GM18511 (cell line): Measurements from ENCODE around the gene ZNF606.
"Not testable (repeated sequence)": the region's sequence is repeated elsewhere in the genome, so short reads cannot be mapped to it uniquely, and the experiment has no call there.

Source experiments
- ATAC-seq: cut with Tn5 transposase; IDR thresholded peaks from one replicate; pipeline ENCODE4 v1.9.1; 2021; ENCODE audit warnings: mild to moderate bottlenecking, moderate library complexity; ENCODE audit not compliant: unreplicated experiment

ZNF606 gene

DNA sequence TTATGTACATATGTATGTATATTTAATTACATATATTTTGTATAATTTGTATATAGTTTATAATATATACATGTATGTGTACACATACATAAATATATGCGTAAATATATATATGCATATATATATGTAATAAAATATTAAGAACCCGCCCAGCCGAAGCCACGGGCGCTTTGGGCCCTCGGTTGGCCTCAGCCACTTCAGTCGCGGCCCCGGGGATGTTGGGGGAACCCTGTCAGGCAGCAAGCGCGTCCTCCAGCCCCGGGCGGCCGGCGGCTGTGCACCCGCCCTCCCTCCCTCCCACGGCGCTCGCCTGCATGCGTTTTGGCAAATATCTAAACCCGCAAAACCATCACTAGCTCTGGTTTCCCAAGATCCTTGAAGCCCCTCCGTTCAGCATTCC, 7.9 kb upstream of the ZNF606 start:
- ATAC-seq: no peak

DNA sequence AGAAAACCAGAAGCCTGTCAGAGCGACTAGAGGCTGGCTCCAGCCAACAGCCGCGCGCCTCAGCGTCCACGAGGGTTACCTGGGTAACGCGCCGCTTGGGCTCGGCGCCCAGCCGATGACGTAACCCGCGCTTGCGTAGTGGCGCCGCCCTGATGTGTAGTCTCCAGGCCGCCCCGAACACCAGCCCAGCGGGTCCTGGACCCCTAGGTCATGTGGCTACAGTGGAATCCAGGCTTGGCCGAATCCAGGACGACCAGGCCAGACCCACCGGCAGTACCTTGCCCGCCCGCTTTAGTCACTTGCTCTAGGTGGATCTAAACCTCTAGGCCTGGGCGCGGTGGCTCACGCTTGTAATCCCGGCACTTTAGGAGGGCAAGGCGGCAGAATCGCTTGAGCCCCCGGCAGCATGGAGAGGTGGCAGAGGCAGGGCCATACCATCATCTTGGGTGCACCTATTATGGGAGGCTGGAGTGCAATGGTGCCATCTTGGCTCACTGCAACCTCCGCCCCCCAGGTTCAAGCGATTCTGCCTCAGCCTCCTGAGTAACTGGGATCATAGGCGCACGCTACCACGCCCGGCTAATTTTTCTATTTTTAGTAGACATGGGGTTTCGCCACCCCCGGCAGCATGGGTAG, 7.2 kb upstream of the ZNF606 start:
- no peak for ATAC-seq

GRCh38 chr19:58009301-58009665, 6.7 kb upstream of the ZNF606 start:
- ATAC-seq: no peak

DNA sequence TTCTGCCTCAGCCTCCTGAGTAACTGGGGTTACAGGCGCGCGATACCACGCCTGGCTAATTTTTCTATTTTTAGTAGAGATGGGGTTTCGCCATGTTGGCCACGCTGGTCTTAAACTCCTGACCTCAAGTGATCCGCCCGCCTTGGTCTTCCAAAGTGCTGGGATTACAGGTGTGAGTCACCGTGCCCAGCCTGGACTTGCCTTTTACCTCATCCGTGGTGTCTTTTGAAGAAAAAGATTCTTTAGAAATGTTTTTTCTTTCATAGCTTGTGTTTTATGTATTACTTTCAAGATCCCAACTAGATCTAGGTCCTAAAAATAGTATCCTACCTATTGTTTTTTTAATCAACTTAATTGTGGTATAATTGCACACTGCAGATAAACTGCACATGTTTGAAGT, 6.3 kb upstream of the ZNF606 start:
- ATAC-seq: not testable (repeated sequence)

- ATAC-seq: no peak
Observed at GRCh38 chr19:58007285-58007684, 4.7 kb upstream of the ZNF606 start.

DNA sequence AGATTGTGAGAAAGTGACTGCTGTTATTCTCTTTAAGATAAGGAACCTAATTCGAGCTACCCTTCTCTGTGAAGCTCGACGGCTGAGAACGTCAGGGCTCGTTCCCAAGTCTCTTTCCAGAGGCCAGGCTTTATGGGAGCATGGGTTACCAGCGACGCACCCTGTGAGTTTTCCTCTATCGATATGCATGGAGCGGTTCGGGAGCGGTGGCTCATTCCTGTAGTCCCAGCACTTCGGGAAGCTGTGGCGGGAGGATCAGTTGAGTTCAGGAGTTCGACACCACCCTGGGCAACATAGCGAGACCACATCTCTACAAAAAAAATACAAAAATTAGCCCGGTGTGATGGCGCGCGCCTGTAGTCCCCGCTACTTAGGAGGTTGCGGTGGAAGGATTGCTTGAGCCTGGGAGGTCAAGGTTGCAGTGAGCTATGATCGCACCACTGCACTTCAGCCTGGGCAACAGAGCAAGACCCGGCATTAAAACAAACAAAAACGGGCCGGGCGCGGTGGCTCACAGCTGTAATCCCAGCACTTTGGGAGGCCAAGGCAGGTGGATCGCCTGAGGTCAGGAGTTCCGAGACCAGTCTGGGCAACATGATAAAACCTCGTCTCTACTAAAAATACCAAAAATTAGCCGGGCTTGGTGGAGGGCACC, 681 bp upstream of the ZNF606 start:
- ATAC-seq: peak; percentile 5

- ATAC-seq: peak; percentile 35
Observed at GRCh38 chr19:58001895-58002369, 688 bp downstream of the ZNF606 start.

- no peak for ATAC-seq
Observed at GRCh38 chr19:58000677-58001076, 1.9 kb downstream of the ZNF606 start.

- ATAC-seq: no peak
Observed at GRCh38 chr19:57992841-57993240, 9.8 kb downstream of the ZNF606 start.

GRCh38 chr19:57978586-57979289, 23.9 kb downstream of the ZNF606 start:
- no peak for ATAC-seq

DNA sequence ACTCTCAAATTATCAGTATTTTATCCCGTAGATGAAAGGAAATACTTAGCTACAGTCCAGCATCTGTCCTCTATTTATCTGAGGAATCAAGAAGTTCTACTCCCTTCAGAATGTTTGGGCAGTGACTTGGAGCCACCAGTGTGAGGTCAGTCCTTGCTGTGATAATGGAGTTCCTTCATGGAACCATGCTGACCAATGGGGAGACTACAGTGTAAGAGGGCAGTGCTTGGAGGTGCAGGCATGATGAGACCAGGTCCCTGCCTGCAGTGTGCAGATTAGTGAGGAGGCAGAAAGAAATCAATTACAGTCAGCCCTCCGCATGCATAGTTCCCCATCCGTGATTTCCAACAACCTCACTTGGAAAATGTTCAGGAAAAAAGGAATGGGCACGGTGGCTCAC, 28.2 kb downstream of the ZNF606 start, which contains the start of gene C19orf18:
TSS of gene C19orf18 (minus strand) at position 101 of the 400 bp plus-strand sequence. CDS start 102 bp downstream, outside the sequence.
- ATAC-seq: no peak

DNA sequence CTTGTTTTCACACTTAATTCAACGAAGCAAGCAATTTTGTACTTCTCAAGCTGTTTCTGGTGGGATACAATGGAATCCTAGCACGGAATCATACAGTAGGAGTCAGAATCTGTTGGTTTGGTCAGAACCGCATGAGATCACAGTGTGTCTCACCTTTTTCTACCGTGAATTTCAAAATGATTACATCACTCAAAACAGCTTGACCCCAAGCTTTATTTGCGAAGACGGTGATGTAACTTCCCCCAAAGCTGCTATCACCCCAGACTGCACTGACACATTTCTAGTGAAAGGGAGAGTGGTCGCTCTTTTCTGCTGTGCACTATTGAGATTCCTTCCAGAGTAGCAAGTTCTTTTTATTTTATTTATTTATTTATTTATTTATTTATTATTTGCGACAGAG, 37.9 kb downstream of the ZNF606 start:
- ATAC-seq: no peak

DNA sequence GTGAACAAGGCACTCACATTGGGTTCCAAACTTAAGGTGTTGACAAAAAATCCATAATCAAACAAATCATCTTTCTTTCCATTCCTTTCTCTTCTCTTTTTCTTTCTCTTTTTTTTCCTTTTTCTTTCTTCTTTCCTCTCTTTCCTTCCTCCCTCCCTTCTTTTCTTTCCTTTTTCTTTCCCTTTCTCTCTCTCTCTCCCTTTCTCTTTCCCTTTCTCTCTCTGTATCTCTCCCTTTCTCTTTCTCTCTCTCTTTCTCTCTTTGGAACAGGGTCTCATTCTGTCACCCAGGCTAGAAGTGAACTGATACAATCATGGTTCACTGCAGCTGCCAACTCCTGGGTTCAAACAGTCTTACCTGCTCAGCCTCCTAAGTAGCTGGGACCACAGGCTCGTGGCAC, 40.8 kb downstream of the ZNF606 start:
- no peak for ATAC-seq

DNA sequence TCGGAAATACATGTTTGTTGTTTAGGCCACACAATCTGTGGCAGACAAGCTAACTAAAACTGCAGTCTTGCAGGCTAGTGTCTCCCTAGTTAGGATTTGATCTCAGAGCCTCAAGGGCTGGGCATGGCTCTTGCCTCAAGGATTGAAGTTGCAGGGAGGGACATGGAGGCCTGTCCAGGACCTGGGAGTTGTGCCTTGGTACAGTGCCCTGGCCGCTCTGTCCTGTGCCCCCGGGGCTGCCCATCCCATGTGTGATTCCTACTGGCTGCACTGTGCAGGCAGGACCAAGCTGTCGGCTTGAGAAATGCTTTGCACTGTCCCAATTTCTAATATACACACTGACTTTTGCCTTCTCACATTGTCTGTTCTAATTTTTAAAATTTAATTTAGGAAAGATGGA, 47.6 kb downstream of the ZNF606 start:
- ATAC-seq: no peak

- ATAC-seq: no peak
Observed at GRCh38 chr19:57949702-57950101, 52.9 kb downstream of the ZNF606 start.

GRCh38 chr19:57949296-57949695, 53.3 kb downstream of the ZNF606 start:
- ATAC-seq: no peak

DNA sequence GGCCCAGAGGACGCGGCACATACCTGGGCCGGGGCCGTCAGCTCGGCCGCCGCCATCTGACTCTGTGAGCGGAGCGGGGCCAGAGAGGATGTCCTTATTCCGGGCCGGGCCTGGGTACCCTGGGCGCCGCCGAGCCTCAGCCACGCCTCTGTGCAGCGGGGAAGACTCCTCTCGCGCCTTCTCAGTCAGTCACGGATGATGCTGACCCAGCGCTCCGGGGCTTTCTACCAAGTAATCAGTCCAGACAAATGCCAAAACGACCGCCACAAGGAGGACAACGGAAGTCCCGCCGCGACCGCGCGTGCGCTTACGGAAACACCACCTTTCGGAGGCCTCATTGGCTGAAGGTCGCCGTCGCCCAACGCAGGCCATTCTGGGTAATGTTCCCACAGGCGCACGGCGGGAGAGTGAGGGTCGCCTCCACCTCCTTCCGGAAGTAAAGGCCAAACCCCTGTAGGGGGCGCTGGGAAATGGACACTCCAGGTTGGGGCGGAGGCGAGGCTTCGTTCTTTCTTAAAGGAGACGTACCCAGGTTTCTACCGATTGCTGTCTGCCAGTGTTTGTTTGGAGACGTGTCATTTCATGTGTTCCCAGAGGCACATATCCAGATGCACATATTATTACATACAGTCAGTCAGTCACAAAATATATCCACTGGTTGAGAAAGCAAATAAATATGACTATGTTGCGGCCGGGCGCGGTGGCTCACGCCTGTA, 55.0 kb downstream of the ZNF606 start, which contains the start of gene ZNF256:
TSS of gene ZNF256 (minus strand) at position 288 of the 716 bp plus-strand sequence. CDS start at position 56, 232 bp downstream.
- ATAC-seq: peak; percentile 94

- ATAC-seq: no peak
Observed at GRCh38 chr19:57947088-57947418, 55.6 kb downstream of the ZNF606 start.

GRCh38 chr19:57946316-57946715, 56.3 kb downstream of the ZNF606 start:
- no peak for ATAC-seq

DNA sequence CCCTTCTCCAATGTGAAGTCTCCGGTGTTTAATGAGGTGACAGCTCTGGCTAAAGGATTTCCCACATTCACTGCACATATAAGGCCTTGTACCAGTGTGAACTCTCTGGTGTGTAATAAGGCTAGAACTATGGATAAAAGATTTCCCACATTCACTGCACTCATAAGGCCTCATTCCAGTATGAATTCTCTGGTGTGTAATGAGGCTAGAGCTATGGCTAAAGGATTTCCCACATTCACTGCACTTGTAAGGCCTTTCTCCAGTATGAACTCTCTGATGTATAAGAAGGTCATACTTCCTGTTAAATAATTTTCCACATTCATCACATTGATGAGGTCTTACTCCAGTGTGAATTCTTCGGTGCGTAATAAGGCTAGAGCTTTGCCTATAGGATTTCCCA, 61.0 kb downstream of the ZNF606 start:
- no peak for ATAC-seq

DNA sequence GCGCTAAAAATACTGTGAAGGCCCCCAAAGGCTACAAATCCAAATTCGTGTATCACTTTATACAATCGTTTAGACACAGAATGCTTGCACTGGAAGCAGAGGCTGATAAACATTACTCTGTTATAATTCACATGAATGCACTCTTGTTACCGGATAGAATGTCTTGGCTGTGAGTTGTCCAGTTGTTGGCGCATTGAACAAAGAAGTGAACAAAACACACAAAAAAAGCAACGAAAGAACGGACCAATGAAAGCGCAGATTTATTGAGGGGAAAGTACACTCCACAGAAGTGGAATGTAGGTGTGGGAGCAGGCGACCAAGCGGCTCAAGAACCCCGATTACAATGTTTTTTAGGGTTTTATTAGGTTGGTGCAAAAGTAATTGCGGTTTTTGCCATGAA, 66.9 kb downstream of the ZNF606 start:
- no peak for ATAC-seq
